ENCODE data around the gene TECPR2. TPM values are rescaled to one million over a fixed set of nuclear protein-coding genes. Genes with fewer than 3 reads are reported as not detected.

TECPR2 gene
- total and polyA plus RNA-seq, 2 experiments from 2014 or later, result 9.2 to 37.4 TPM

DNA sequence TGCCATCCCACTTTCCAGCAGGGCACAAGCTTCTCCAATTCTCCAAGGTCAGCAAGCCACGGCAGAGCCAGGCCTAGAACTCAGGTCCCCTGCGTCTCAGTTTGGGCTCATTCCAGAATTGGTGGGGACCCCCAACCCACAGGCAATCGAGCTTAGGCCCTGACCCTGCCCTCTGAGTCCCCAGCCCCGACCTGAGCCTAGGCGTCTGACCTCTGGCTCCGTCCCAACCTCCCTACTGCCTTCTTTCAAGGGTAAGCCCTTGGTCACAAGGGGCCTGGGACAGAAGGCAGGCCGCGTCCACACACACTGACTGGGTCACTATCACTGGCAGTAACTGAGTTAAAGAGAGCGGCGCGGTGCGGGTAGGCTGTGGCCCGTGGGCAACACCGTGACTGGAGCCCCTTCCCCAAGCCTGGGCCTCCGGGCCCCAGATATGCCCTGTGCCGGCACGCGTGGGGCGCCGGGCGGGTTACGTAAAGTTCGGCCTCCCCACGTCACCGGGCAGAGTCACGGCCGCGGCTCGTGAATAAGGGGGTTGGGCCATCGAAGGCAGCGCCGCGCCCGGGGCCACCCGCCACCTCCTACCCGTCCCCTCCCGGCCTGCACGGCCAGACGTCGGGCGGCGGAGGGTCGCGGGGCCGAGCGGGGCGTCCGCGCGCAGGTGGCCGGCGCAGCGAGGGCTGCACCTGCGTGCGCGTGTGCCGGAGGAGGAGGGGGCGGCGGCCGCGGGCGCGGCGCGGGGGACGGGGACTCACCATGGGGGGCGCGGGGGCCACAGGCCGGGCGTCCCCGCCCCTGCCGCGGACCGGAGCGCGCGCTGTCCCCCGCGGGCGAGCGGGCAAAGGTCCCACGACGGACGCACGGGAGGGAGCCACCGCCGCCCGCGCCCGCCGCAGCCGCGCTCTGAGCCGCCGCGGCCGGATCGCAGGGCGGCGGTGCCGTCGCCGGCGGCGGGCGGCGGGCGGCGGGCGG lies 146.3 kb downstream of the TECPR2 start:
- H3K36me3 ChIP-seq, result peaks cover 4% of the 10 kb centered on the region
- peak overlapping the region; percentile 32 for H3K4me3 ChIP-seq
- DNase-seq (ENCODE audit: low read depth in 1 of 2, low spot score in 1 of 2), result peak; percentile 45 to 53
- peaks cover 10% of the 10 kb centered on the region for H3K4me1 ChIP-seq (ENCODE audit: low read depth)
- TF ChIP-seq, protein P1, sequence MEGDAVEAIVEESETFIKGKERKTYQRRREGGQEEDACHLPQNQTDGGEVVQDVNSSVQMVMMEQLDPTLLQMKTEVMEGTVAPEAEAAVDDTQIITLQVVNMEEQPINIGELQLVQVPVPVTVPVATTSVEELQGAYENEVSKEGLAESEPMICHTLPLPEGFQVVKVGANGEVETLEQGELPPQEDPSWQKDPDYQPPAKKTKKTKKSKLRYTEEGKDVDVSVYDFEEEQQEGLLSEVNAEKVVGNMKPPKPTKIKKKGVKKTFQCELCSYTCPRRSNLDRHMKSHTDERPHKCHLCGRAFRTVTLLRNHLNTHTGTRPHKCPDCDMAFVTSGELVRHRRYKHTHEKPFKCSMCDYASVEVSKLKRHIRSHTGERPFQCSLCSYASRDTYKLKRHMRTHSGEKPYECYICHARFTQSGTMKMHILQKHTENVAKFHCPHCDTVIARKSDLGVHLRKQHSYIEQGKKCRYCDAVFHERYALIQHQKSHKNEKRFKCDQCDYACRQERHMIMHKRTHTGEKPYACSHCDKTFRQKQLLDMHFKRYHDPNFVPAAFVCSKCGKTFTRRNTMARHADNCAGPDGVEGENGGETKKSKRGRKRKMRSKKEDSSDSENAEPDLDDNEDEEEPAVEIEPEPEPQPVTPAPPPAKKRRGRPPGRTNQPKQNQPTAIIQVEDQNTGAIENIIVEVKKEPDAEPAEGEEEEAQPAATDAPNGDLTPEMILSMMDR (IDR thresholded peaks at IDR 0.05; ENCODE audit: low read depth, low read length), result no peak
- no peaks in the 10 kb centered on the region for H3K27me3 ChIP-seq
- no peaks in the 10 kb centered on the region for H3K9me3 ChIP-seq (ENCODE audit: low read depth)
- H3K27ac ChIP-seq, result peak overlapping the region; percentile 3

DNA sequence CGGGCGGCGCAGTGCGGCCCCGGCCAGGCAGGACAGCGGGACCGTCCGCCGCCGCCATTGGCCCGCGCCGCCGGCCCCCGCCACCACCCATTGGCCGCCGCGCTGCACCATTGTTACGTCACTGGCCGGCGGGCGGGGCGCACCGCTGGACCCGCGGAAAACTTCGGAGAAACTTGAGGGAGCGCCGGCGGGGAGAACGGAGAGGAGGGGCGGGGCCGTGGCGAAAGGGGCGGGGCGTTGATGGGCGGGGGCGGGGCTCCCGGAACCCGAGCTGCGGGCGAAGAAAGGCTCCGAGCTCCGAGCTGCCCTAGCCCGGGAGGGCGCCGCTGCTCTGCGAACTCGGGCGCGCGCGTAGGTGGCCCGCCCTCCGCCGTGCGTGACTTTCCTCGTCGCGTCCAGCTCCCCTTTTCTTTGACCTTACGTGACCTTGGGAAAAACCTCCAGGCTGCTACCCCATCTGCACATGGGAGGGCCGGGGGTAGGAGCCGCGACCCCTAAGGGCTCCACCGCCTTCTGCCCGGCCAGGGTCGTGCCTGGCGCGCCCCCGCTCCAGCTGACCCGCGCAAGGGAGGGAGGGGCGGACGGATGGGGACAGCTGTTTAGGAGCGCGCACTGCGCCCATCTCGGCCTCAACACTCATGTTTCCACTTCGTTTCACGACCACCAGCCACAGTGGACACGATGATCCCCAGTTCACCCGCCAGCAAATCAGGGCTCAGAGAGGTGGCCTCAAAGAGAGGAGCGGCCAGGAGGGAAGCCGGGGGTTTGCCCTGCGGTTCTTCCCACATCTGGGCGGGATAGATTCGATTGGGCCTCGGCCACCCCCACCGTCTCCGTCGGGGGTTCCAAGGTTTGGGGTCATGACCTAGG lies 147.2 kb downstream of the TECPR2 start, which contains the start of gene ANKRD9:
TSS of gene ANKRD9 (minus strand) at position 31 of the 870 bp plus-strand sequence. CDS start 1,887 bp downstream, outside the sequence.
- Histone ChIP-seq H3K4me1 (ENCODE audit: low read depth) (peaks cover 3% of the 10 kb centered on the region), H3K27ac (peak within 1 kb of the TSS; percentile 21), H3K4me3 (peak within 1 kb of the TSS; percentile 59), H3K9me3 (ENCODE audit: low read depth) (no peaks in the 10 kb centered on the region), H3K36me3 (peaks cover 4% of the 10 kb centered on the region), H3K27me3 (no peaks in the 10 kb centered on the region)
- DNase-seq (ENCODE audit: low read depth in 1 of 2, low spot score in 1 of 2), result peak; percentile 96 to 97
- TF ChIP-seq, protein P1 (IDR thresholded peaks at IDR 0.05; ENCODE audit: low read depth, low read length), result no peak

DNA sequence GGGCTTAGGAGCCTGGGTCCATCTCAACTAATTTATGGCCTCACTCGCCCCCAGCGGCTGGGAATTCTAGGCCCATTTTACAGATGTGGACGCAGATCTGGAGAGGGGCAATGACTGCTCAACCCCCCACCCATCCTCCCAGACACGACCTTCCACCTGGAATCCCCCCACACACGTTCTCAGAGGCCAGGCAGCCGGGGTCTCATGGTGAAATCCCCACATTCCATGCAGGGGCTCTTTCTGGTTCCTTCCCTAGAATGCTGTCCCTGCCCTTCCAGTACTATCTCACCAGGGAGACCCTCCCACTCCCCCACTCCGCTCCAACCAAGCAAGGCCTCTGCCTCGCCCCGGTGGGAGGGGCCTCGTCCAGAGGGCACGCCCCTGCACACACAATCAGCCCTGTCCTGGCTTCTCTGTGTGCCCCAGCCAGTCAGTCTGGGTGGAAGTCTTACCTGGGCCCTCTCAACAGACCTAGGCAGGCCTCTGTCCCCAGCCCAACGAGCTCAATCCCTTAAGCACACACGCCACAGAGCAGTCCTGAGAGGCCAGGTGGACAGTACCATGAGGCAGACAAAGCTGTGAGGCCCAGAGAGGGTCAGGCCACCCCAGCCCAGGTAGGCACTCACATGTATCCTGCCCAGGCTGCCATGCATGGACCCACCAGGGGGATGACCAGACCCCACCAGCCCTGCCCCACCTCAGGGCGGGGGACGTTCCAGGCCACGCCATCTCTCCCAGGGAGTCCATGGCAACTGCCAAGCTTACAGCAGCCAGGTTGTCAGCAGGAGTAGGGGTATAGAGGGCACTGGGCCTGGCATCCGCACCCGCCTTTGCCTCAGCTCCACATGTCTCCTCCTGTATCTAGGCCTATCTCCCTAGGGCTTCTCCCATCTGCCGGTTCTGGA lies 148.1 kb downstream of the TECPR2 start:
- peak; percentile 29 to 88 for DNase-seq (ENCODE audit: low read depth in 1 of 2, low spot score in 1 of 2)
- peaks cover 4% of the 10 kb centered on the region for H3K36me3 ChIP-seq
- H3K27me3 ChIP-seq, result no peaks in the 10 kb centered on the region
- peak overlapping the region; percentile 59 for H3K4me3 ChIP-seq
- H3K4me1 ChIP-seq (ENCODE audit: low read depth), result peaks cover 3% of the 10 kb centered on the region
- peak overlapping the region; percentile 48 for H3K27ac ChIP-seq
- no peaks in the 10 kb centered on the region for H3K9me3 ChIP-seq (ENCODE audit: low read depth)
- TF ChIP-seq, protein P1 (IDR thresholded peaks at IDR 0.05; ENCODE audit: low read depth, low read length), result no peak

DNA sequence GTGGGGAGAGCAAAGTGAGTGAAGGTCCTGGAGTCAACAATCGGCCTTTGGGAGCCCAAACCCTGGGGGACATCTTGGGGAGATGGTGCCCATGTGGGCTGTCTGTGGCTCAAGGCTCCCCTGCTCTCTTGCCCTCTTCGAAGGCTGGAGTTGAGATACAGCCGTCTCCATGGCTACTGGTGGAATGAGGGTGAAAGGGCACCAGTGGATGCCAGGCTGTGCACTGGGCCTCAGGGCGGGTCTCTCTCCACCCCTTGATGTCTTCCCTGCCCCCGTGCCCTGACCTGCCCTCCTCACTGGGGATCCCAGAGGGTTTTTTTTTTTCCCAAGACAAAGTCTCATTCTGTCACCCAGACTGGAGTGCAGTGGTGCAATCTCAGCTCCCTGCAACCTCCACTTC lies 148.8 kb downstream of the TECPR2 start:
- no peak for DNase-seq (ENCODE audit: low read depth in 1 of 2, low spot score in 1 of 2)
- peaks cover 4% of the 10 kb centered on the region for H3K36me3 ChIP-seq
- TF ChIP-seq, protein P1 (IDR thresholded peaks at IDR 0.05; ENCODE audit: low read depth, low read length), result no peak
- H3K4me1 ChIP-seq (ENCODE audit: low read depth), result peaks cover 3% of the 10 kb centered on the region
- H3K27ac ChIP-seq, result no peak overlapping the region
- H3K9me3 ChIP-seq (ENCODE audit: low read depth), result no peaks in the 10 kb centered on the region
- no peaks in the 10 kb centered on the region for H3K27me3 ChIP-seq
- no peak overlapping the region for H3K4me3 ChIP-seq

All from cardiac muscle cell (in vitro differentiated cells and primary cell).